Spleen (tissue), 11 donors: Measurements from ENCODE around the gene NGB. TPM values are rescaled to one million over a fixed set of nuclear protein-coding genes. Genes with fewer than 3 reads are reported as not detected.

ENCODE experiments used
- DNase-seq: peaks from one replicate; pipeline ENCODE4 v3.0.0-alpha.2; 2020
- H3K27ac ChIP-seq, 8 donors: fragments of 200-600 bp; sonication (generic) in 7 of 8; 1 replicate in 4 of 8; 2 replicates in 4 of 8; pipeline versions ENCODE4 v1.5.0 to v1.8.0; 2016 to 2021; ENCODE audit warnings: inconsistent platforms in 4 of 8, mild to moderate bottlenecking in 4 of 8, moderate library complexity in 1 of 8
- H3K27me3 ChIP-seq, 7 donors: fragments of 200-600 bp; sonication (generic) in 6 of 7; replicated peaks in 1 of 7; 1 replicate in 4 of 7; 2 replicates in 3 of 7; pipeline versions ENCODE4 v1.5.0 to v1.8.0; 2016 to 2021; ENCODE audit warnings: inconsistent platforms in 3 of 7, mild to moderate bottlenecking in 1 of 7
- H3K36me3 ChIP-seq, 6 donors: fragments of 200-600 bp; sonication (generic) in 5 of 6; 1 replicate in 4 of 6; 2 replicates in 2 of 6; pipeline versions ENCODE4 v1.5.0 to v1.8.0; 2016 to 2021; ENCODE audit warnings: inconsistent platforms in 2 of 6
- H3K4me1 ChIP-seq, 6 donors: fragments of 200-600 bp; sonication (generic) in 5 of 6; 1 replicate in 3 of 6; 2 replicates in 3 of 6; pipeline versions ENCODE4 v1.5.0 to v1.8.0; 2016 to 2021; ENCODE audit warnings: inconsistent platforms in 3 of 6
- H3K4me3 ChIP-seq, 8 donors: fragments of 200-600 bp; sonication (generic) in 7 of 8; 1 replicate in 4 of 8; 2 replicates in 4 of 8; pipeline versions ENCODE4 v1.5.0 to v1.8.0; 2016 to 2021; ENCODE audit warnings: inconsistent platforms in 4 of 8, mild to moderate bottlenecking in 4 of 8, moderate library complexity in 2 of 8
- H3K9me3 ChIP-seq, 8 donors: fragments of 200-600 bp; sonication (generic) in 7 of 8; 1 replicate in 4 of 8; 2 replicates in 4 of 8; pipeline versions ENCODE4 v1.5.0 to v1.8.0; 2016 to 2021; ENCODE audit warnings: inconsistent platforms in 4 of 8
- POLR2A ChIP-seq, 3 donors: fragments of 450-650 bp; IDR thresholded peaks; one replicate each; pipeline ENCODE4 v1.5.1; 2017; ENCODE audit warnings: antibody characterized with exemption in 3 of 3, mild to moderate bottlenecking in 1 of 3
- POLR2AphosphoS5 ChIP-seq, 3 donors: sonication (generic); formaldehyde crosslinking; IDR thresholded peaks; one replicate each; pipeline ENCODE4 v1.5.1; 2017; ENCODE audit warnings: antibody characterized with exemption in 3 of 3
- WGBS, 5 donors: extraction: QIAGEN DNeasy Blood & Tissue Kit in 3 of 5; methylation state at CpG; one replicate each; pipeline versions ENCODE4 v1.1.5 to v1.1.7; 2013 to 2018; 5-methylcytosine and 5-hydroxymethylcytosine counted together
- intact Hi-C: fragments of 100-400 bp; cut with DNase I; formaldehyde crosslinking; loops from one replicate; pipeline ENCODE4 v1.15.0; 2023; ENCODE audit warnings: low total_unique reads
- polyA plus RNA-seq, 3 donors: library from polyadenylated mRNA; stranded (reverse); fragments of 200-250 nt; gene quantifications; one replicate each; pipeline ENCODE4 v1.2.1, GENCODE V29; 2013
- total RNA-seq, 7 donors: library from RNA; depleted of rRNA in 3 of 7; stranded (reverse); fragments of >200 nt in 3 of 7; fragmentation: NEBNext Ultra II Directional in 4 of 7; extraction: Animal tissue kit (Norgen Biotek cat#: 25700) in 4 of 7; gene quantifications; one replicate each; pipeline versions ENCODE4 v1.1.0 to v1.2.1, GENCODE V29; 2016 to 2021
- TF ChIP-seq, protein P1 (sequence below), 11 experiments: fragments of 200-600 bp in 7 of 11; fragments of 450-650 bp in 4 of 11; sonication (generic) in 4 of 11; IDR thresholded peaks in 8 of 11; conservative IDR thresholded peaks in 3 of 11; 1 replicate in 7 of 11; 2 replicates in 4 of 11; pipeline versions ENCODE4 v1.4.0 to v1.8.0; 2016 to 2021; ENCODE audit warnings: antibody characterized with exemption in 11 of 11, inconsistent platforms in 4 of 11, mild to moderate bottlenecking in 1 of 11
- donor health status: healthy with polysubstance abuse.
- donor health status: DM: no; HTN: no; CAD: no; lungs with moderate emphysema.
- donor health status: DM: no; HTN: no; CAD: no.
- donor health status: Bipolar disorder and iron deficiency.
- donor health status: healthy.
- donor health status: DM: no; HTN: no; CAD: no.
- donor health status: DM: yes; HTN: yes; CAD: no.

Gene NGB
- total and polyA plus RNA-seq, 10 donors: not detected

DNA sequence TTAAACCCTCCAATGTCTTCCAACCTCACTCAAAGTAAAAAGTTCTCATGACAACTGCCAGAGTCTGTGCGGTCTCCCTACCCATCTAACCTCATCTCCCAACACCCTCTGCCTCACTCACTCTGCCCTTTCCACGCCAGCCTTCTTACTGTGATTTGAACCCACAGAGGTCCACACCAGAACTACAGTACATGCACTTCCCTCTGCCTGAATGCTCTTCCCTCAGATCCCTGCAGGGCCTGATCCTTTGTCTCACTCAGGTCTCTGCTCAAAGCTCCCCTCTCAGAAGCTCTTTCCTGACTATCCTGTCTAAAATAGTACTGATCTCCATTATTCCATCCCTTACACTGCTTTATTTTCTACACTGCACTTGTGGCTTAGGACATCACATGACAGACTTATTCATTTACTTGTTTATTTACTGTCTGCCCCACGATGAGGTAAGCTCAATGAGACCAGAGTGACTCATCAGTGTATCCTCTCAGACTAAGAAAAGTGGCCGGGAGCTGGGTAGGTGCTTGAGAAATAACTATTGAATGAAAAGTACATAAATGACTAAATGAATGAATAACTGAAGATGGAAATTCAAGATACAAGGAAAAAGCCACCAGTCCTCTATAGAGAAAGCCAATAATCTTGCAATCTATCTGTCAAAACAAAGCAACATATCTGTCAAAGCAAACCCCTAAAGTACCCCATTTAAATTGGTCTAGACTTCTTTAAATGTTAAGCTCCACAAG lies 32.6 kb upstream of the NGB start:
- intact Hi-C loops: no loop called here
- TF ChIP-seq, protein P1, sequence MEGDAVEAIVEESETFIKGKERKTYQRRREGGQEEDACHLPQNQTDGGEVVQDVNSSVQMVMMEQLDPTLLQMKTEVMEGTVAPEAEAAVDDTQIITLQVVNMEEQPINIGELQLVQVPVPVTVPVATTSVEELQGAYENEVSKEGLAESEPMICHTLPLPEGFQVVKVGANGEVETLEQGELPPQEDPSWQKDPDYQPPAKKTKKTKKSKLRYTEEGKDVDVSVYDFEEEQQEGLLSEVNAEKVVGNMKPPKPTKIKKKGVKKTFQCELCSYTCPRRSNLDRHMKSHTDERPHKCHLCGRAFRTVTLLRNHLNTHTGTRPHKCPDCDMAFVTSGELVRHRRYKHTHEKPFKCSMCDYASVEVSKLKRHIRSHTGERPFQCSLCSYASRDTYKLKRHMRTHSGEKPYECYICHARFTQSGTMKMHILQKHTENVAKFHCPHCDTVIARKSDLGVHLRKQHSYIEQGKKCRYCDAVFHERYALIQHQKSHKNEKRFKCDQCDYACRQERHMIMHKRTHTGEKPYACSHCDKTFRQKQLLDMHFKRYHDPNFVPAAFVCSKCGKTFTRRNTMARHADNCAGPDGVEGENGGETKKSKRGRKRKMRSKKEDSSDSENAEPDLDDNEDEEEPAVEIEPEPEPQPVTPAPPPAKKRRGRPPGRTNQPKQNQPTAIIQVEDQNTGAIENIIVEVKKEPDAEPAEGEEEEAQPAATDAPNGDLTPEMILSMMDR (IDR thresholded peaks at IDR 0.05 in 8 of 11, conservative IDR thresholded peaks at IDR 0.05 in 3 of 11): no peak
- TF ChIP-seq POLR2AphosphoS5 (IDR thresholded peaks at IDR 0.05) (no peak), POLR2A (IDR thresholded peaks at IDR 0.05) (no peak)
- Histone ChIP-seq H3K4me3 (no peak overlapping the region), H3K4me1 (peaks cover 0 to 16% (median 5%) of the 10 kb centered on the region in 6 donors), H3K9me3 (no peaks in the 10 kb centered on the region), H3K27ac (no peak overlapping the region), H3K27me3 (no peaks in the 10 kb centered on the region), H3K36me3 (peaks cover 0 to 64% (median 9%) of the 10 kb centered on the region in 6 donors)
- WGBS, 5 donors: 57 to 77% (median 61%) methylated on average over 4 of the region's 4 CpGs
- DNase-seq: no peak

DNA sequence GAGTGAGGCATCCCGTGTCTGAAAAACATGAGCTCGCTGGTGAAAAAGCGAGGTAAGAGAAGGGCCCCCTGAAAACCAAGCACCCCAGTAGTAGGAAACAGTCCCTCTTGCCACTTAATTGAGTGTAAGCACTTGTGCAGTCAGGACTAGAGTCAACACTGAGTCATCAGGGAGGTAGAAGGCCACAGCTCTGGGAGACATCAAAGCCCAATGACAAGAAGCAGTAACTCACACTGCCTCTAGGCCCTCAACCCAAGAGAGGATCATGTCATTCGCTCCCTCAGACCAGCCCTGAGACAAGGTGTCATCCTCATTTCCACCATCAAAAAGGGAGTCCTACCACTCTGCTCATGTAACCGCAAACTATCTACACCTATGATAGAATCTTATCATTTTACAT lies 31.9 kb upstream of the NGB start:
- WGBS, 5 donors: 79 to 92% (median 88%) methylated on average over 5 of the region's 5 CpGs
- H3K4me3 ChIP-seq: no peak overlapping the region
- DNase-seq: no peak
- H3K27me3 ChIP-seq: no peaks in the 10 kb centered on the region
- no peaks in the 10 kb centered on the region for H3K9me3 ChIP-seq
- no peak for TF ChIP-seq POLR2A (IDR thresholded peaks at IDR 0.05)
- TF ChIP-seq POLR2AphosphoS5 (IDR thresholded peaks at IDR 0.05): no peak
- TF ChIP-seq, protein P1 (IDR thresholded peaks at IDR 0.05 in 8 of 11, conservative IDR thresholded peaks at IDR 0.05 in 3 of 11): no peak
- H3K27ac ChIP-seq: no peak overlapping the region
- H3K36me3 ChIP-seq: peaks cover 0 to 70% (median 16%) of the 10 kb centered on the region in 6 donors
- H3K4me1 ChIP-seq: peaks cover 0 to 16% (median 5%) of the 10 kb centered on the region in 6 donors
- intact Hi-C loops: no loop called here

DNA sequence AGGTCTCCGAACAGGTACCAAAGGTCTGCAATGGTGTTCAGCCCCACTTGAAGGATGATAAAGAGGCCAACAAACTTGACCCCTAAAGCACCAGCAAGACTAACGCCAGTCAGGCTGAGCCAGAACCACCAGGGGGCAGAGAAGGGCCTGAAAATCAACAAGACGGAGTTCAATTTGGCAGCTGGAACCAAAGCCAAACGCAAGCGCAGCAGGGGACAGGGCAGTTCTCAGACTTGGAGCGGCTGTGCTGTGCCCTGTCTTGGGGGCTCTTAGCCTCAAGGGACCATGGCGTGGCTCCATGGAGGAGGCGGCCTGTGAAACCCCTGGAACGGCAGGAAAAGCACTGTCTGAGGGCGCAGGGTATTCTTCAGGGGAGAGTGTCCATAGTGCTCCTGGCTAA lies 30.1 kb upstream of the NGB start:
- H3K27ac ChIP-seq: no peak overlapping the region
- TF ChIP-seq POLR2A (IDR thresholded peaks at IDR 0.05): no peak
- TF ChIP-seq, protein P1 (IDR thresholded peaks at IDR 0.05 in 8 of 11, conservative IDR thresholded peaks at IDR 0.05 in 3 of 11): peak; percentile 27 to 76 (median 66)
- H3K4me1 ChIP-seq: peaks cover 0 to 16% (median 5%) of the 10 kb centered on the region in 6 donors
- WGBS, 5 donors: 49 to 60% (median 50%) methylated on average over 10 of the region's 10 CpGs
- H3K4me3 ChIP-seq: no peak overlapping the region
- H3K36me3 ChIP-seq: peaks cover 0 to 87% (median 22%) of the 10 kb centered on the region in 6 donors
- H3K27me3 ChIP-seq: no peaks in the 10 kb centered on the region
- DNase-seq: peak; percentile 85
- H3K9me3 ChIP-seq: no peaks in the 10 kb centered on the region
- intact Hi-C loops: no loop called here

DNA sequence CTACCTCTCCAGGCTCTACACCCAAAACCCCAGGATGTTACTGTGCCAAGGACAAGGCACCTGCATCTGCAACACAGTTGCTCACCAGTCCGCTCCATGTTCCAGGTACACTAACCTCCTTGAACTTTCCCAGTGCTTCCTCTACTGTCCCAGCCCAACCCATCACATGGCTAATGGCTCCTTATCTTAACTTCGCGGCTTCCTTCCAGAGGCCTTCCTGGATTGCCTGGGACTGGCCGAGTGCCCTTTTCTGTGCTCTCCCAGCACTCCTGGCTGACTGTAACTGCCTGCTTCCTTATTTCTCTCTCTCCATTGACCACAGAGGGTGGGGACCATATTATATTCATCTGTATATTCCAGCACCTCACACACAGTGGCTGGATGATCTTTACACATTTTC lies 28.8 kb upstream of the NGB start:
- H3K36me3 ChIP-seq: peaks cover 0 to 84% (median 25%) of the 10 kb centered on the region in 6 donors
- H3K4me1 ChIP-seq: peaks cover 0 to 16% (median 5%) of the 10 kb centered on the region in 6 donors
- no peaks in the 10 kb centered on the region for H3K9me3 ChIP-seq
- H3K4me3 ChIP-seq: no peak overlapping the region
- 59 to 73% (median 67%) methylated on average over 4 of the region's 4 CpGs for WGBS, 5 donors
- H3K27me3 ChIP-seq: no peaks in the 10 kb centered on the region
- no peak for DNase-seq
- intact Hi-C loops: no loop called here
- no peak overlapping the region for H3K27ac ChIP-seq
- TF ChIP-seq POLR2A (IDR thresholded peaks at IDR 0.05): no peak
- TF ChIP-seq POLR2AphosphoS5 (IDR thresholded peaks at IDR 0.05): no peak
- TF ChIP-seq, protein P1 (IDR thresholded peaks at IDR 0.05 in 8 of 11, conservative IDR thresholded peaks at IDR 0.05 in 3 of 11): no peak
